Measurements from ENCODE around the gene PARP3.
A peak's percentile ranks its signal among the peaks of the same experiment; 100 is the strongest.
"Not testable (repeated sequence)": the region's sequence is repeated elsewhere in the genome, so short reads cannot be mapped to it uniquely, and the experiment has no call there.

PARP3 gene

GRCh38 chr3:51941798-51942602 lies at the start of gene PARP3, which contains the start of gene RRP9:
PARP3 (plus strand) TSS chr3:51942363; CDS start chr3:51943356, 993 bp downstream.
RRP9 (minus strand) TSS chr3:51941904; CDS start chr3:51941867, 37 bp downstream.
- DNase-seq, result peak; percentile 97 to 98

DNA sequence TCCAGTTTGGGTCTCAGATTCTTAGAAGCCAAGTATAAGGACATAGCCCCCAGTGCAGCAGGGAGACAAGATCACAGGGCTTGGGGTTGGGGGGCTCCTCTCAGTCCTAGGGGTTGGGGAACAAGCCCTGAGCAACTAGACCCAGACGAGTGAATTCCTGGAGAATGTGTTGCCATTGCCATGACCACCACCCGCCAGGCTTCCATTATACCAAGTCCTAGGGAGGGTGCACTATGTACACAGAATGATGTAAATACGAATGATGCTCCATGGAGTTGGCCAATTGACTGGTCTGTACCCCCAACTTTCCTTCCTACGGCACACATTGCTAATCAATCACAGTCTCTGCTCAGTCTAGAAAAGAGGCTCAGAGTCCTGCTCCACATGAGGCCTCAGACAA lies 47.8 kb upstream of the PARP3 start:
- DNase-seq, result no peak

GRCh38 chr3:51894939-51895338 lies 47.2 kb upstream of the PARP3 start:
- no peak for DNase-seq

DNA sequence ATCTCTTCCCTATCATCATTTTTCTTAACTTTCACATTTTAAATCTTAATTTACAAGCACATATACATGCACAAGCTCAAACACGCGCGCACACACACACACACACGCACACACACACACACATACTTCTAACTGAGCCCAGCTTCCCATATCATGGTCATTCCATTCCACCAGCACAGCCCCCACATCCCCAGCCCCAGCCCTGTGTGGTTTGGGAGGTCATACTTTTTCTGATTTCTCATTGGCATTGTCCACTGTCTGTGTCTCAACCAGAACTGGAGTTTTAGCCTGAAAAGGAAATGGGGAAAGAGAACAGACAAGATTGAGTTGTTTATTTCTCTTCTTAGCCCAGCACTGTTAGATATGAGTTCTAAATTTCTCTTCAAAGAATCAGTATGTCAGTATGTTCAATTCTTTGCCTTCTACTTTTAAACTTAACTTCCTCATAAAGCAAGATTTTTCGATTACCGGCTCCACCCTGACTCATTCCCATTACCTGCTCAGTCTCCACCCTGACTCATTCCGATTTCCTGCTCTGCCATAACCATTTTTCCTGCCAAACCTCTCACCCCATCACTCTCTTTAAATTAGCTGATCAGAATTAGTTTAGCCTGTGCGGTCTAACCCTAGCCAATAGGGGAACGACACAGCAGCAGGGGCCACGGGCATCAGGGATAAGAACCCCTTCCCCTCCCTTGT lies 45.4 kb upstream of the PARP3 start:
- no peak for DNase-seq

DNA sequence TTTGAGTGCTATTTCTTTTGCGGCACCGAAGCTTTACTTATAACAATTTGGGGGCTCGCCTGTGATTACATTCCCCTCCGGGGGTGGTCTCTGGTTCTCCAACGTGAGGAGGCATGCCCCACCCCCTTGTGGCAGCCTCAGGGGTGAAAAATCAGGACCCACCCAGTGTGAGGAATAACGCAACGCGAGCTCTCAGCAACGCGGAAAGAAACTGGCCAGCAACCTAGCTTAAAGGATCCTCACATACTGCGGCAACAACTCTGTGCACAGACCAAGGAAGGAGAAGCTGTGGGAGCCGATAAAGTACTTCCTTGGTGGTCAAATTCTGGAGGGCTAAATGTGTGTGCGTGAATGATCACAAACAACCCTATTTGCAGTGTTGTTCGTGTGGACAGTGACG lies 44.8 kb upstream of the PARP3 start:
- DNase-seq, result no peak

GRCh38 chr3:51900043-51900442 lies 42.1 kb upstream of the PARP3 start:
- DNase-seq, result not testable (repeated sequence)

DNA sequence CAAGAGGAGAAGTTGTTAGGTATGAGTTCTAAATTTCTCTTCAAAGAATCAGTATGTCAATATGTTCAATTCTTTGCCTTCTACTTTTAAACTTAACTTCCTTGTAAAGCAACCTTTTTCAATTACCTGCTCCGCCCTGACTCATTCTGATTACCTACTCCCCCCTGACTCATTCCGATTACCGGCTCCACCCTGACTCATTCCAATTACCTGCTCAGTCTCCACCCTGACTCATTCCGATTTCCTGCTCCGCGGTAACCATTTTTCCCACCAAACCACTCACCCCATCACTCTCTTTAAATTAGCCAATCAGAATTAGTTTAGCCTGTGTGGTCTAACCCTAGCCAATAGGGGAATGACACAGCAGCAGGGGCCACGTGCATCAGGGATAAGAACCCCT lies 39.8 kb upstream of the PARP3 start:
- not testable (repeated sequence) for DNase-seq

GRCh38 chr3:51904034-51904823 lies 37.9 kb upstream of the PARP3 start:
- no peak for DNase-seq

DNA sequence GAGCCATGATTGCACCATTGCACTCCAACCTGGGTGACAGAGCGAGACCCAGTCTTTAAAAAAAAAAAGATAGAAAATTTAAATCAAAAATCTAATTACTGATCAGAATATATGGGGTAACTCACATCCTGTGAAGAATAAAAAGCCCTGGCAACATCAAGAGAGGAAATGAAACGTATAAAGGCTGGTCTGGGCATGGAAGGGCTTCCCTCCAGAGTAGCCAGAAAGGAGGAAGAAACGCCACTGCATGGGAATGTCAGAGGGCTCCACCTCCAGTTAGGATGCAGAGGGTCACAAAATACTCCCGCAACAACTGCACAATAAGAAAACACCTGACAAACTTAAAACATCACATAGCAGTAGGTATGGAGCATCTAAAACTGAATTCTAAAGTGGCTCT lies 34.1 kb upstream of the PARP3 start:
- no peak for DNase-seq

DNA sequence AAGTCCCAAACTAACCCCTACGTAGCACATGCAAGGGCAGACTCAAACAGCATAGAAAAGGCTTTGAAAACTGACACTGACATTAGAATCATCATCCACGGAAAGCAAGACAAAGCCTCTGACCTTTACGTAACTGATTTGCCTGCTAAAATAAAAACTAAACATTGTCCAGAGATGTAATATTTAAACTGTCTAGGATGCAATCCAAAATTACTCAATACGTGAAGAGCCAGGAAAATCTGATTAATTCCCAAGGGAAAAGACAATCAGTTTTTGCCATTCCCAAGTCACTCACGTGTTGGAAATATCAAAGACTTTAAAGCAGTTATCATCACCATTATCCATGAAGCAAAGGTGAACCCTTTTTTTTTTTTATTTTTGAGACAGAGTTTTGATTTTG lies 25.7 kb upstream of the PARP3 start:
- no peak for DNase-seq

DNA sequence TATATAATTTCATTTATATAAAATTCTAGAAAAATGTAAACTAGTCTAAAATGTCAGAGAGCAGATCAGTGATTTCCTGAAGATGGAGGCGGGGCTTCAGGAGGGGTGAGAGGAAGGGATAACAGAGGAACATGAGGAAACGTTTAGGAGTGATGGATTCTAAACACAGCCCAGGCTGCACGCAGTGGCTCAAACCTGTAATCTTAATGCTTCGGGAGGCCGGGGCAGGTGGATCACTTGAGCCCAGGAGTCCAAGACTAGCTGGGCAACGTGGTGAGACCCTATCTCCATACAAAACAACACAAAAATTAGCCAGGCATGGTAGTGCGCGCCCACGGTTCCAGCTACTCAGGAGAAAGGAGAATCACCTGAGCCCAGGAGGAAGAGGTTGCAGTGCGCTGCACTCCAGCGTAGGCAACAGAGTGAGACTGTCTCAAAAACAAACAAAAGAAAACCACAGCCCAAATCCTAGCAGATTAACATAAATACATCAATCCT lies 21.0 kb upstream of the PARP3 start:
- no peak for DNase-seq

GRCh38 chr3:51927061-51927977 lies 14.8 kb upstream of the PARP3 start:
- DNase-seq, result no peak

GRCh38 chr3:51928438-51928837 lies 13.7 kb upstream of the PARP3 start:
- DNase-seq, result no peak

GRCh38 chr3:51928981-51929380 lies 13.2 kb upstream of the PARP3 start:
- not testable (repeated sequence) for DNase-seq

GRCh38 chr3:51929420-51930003 lies 12.7 kb upstream of the PARP3 start:
- no peak for DNase-seq

GRCh38 chr3:51930439-51930838 lies 11.7 kb upstream of the PARP3 start:
- no peak for DNase-seq

- no peak for DNase-seq
Observed at GRCh38 chr3:51931756-51932155, 10.4 kb upstream of the PARP3 start.

GRCh38 chr3:51932471-51933370 lies 9.4 kb upstream of the PARP3 start:
- DNase-seq, result no peak

DNA sequence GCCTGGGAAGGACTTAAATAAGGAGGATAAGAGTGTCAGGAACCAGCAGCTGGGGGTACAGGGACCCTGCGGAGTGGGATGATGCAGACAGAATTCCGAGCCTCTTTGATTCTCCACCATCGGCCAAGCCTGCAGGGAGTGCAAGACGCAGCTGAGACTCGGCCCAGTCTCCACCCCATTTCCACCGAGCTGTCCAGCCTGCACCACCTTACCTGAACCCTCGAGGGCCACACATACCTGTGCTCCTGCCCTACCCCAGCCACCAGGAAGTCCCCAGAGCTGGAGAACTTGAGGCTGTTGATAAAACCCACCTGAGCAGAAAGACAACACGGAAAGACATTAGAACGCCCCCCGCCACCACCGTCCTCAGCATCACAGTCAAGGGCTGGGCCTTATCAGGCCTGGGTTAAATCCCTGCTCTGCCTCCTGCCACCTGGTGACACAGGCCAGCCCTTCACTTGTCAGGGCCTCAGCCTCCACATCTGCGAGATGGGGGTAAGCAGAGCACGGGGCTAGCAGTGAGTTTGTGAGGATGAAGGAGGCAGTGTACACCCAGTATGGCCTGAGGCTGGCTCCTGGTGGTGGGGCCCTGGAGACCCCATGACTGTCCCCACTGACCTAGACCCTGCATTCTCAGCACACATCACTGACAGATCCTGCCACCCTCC lies 8.6 kb upstream of the PARP3 start:
- no peak for DNase-seq

Measured in NCI-H1930 (cell line).